Breast epithelium (tissue), 3 donors: ENCODE data around the gene MIOS.

Experiments
- CTCF ChIP-seq, 3 donors: fragments of 450-650 bp; IDR thresholded peaks; one replicate each; pipeline ENCODE4 v1.5.1; 2016 to 2017; ENCODE audit warnings: antibody characterized with exemption in 3 of 3, mild to moderate bottlenecking in 3 of 3, moderate library complexity in 3 of 3
- POLR2A ChIP-seq: fragments of 450-650 bp; IDR thresholded peaks from one replicate; pipeline ENCODE4 v1.6.1; 2016; ENCODE audit warnings: antibody characterized with exemption, mild to moderate bottlenecking, moderate library complexity
- POLR2AphosphoS5 ChIP-seq, 3 donors: sonication (generic); formaldehyde crosslinking; IDR thresholded peaks; one replicate each; pipeline ENCODE4 v1.6.1; 2017; ENCODE audit warnings: antibody characterized with exemption in 3 of 3

GRCh38 chr7:7554021-7554432 lies 12.7 kb upstream of the MIOS start:
- TF ChIP-seq CTCF (IDR thresholded peaks at IDR 0.05) (no peak), POLR2AphosphoS5 (IDR thresholded peaks at IDR 0.05) (no peak), POLR2A (no peak)
